ENCODE results near the gene STAG2.
"Not testable (repeated sequence)": the region's sequence is repeated elsewhere in the genome, so short reads cannot be mapped to it uniquely, and the experiment has no call there.

The STAG2 gene

DNA sequence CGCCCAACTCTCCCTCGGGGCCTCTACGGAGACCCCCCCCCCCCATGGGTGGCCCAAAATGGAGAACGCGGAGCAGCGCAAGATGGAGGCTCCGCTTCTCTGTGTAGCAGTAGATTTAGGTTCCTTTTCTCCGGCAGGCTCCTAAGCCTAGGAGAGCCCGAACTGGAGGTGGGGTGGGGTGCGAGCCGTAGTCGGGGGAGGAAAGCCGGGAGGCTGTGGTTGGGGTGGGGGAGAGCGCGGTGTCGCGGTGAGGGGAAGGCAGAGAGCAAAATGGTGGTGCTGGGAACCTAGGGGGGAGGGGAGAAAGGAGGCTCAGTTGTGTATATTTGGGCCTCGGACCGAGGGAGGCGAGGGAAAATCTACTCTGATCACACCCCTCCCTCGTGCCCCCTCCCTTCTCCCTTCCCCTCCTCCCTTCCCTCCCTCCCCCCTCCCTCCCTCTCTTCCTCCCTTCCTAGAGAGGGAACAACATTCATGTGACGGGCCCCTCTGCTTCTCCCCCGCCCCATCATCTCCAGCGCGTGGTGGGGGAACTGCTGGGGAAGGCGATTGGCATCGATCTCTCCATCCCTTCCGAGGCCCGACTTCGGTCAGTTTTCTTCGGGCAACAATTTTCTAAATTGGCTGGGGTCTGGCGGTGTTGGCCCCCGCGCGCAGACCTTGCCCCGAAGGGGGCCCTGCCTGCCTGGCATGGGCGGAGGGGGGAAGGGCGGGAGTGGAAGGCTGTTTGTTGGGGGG, at the start of gene STAG2:
Gene STAG2 (plus strand): TSS at position 439 of the 738 bp plus-strand sequence. CDS start 60,922 bp downstream, outside the sequence.
- DNase-seq = peak; percentile 92

- DNase-seq = no peak
Measured at GRCh38 chrX:123917069-123917468, 44.4 kb upstream of the STAG2 start.

- DNase-seq = no peak
Measured at GRCh38 chrX:123918106-123918721, 43.3 kb upstream of the STAG2 start.

DNA sequence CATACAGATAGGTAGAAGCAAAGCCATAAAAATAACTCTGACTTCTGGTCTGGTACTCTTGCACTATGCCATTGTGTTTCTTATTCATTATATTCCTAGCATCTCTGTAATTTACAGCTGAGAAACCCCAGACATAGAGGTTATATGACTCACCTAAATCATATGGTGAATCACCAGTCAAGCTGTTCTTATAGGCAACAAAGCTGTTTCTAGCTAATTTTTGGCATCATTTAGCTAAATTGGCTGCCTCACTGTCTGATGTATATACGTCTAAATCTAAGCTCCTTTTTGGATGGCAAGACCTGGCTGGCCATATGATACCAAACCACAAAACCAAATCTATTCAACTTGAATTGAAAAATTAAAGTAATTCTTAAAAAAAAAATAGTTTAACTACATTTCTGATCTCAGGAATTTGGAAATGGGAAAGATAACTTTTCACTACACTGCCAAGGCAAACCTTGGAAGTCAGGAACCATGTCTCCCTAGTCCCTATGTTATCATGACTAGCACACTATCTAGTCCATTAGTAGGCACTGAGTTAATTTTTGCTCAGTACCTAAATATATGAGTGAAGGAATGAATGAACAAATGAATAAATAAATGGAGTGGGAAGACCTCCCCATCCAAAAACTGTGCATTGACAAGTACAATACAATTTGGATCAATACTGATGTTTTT, 41.3 kb upstream of the STAG2 start:
- no peak for DNase-seq

DNA sequence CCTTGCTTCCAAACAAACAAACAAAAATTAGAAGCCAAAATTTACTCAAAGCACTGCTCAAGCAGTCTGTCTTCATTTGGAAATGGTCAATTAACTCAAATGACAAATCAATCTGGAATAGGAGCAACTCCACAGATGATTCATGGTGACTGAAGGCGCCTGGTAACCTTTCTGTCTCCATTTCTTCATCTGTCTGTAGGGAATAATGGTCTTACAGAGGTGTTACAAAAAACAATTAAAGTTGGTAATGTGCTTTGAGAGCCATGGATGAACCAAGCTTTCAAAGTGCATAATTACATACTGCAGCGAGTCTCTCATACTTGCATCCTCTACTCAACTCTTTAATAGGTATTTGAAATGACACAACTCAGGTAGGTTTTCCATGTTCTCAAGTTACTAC, 38.3 kb upstream of the STAG2 start:
- DNase-seq = no peak

GRCh38 chrX:123924186-123924585, 37.3 kb upstream of the STAG2 start:
- no peak for DNase-seq

DNA sequence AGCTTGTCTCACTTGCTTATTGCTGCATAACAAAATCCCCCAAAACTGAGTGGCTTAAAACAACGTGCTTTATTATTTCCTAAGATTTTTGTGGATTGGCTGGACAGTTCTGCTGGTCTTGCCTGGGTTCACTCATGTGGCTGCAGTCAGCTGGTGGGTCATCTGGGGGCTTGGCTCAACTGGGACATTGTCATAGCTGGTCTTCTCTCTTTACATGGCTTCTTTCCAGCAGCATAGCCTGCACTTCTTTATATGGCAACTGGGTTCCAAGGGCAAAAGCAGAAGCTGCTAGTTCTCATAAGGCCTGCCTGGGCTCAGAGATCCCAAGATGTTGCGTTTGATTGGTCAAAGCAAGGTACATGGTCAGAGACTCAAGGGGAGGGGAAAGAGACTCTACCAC, 33.7 kb upstream of the STAG2 start:
- DNase-seq = no peak

DNA sequence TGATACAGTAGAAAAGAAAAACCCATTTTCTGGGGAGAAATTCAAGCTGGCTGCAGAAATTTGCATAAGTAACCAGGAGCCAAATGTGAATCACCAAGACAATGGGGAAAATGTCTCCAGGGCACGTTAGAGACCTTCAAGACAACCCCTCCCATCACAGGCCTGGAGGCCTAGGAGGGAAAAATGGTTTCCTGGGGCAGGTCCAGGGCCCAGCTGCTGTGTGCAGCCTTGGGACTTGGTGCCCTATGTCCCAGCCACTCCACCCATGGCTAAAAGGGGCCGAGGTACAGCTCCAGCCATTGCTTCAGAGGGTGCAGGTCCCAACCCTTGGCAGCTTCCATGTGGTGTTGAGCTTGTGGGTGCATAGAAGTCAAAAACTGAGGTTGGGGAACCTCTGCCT, 29.5 kb upstream of the STAG2 start:
- not testable (repeated sequence) for DNase-seq

DNA sequence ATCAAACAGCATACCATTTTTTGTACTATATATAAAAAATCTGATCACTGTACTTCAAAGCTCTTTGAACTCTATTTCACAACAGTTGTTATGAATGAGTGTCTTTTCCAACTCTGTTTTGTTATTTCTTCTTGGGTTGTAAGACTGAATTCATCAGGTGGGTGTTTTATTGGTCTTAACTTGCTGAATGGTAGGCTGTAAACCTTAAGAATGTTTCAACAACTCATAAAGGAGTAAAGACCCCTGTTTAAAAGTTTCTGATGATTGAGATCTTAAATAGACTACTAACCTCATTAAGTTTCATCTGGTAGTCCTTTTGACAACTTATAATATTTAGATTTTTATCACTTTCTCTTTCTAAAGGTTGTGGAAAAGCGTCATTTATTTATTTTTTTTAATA, 18.4 kb upstream of the STAG2 start:
- DNase-seq = no peak

DNA sequence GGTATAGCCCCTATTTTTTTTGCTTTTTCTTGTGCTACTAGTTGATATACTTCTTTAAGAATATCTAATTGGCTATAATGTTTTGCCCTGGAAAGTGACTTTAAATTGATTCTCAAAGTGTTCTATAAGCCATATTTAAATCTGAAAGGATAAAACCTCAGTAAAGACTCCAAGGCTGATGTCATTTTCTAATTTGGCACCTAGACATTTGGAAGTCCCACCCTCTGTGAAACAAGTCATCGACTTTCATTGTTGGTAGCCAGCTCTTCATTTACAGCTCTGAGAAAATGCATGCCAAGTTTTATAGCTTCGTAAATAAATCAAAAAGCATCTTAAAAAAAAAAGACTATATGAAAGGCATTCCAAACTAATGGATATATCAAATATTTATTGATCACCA, 18.0 kb upstream of the STAG2 start:
- no peak for DNase-seq

- DNase-seq = no peak
Measured at GRCh38 chrX:123949846-123950245, 11.7 kb upstream of the STAG2 start.

GRCh38 chrX:123959281-123960063, 2.0 kb upstream of the STAG2 start:
- peak; percentile 59 for DNase-seq

GRCh38 chrX:123960956-123961267, 594 bp upstream of the STAG2 start:
- no peak for DNase-seq

DNA sequence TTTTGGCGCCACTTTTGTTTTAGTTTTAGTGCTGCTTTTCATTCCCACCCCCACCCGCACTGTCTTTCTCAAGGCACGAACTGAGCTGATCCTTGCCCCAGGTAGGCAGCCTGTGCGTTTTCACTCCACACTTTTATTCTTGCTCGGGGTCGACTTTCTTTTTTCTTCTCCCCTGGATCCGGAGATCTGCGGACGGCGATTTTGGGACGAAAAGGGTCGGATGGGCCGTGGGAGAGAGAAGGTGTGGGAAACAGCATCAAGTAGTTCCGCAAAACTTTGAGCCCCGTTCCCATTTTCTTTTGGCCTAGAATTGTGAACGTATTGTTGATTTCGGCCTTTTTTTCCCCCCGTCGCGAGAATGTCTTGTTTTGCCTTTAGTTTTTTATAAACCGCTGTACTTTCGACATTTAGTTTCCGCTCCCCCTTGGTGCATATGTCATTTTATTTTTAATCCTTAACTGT, 531 bp downstream of the STAG2 start:
- peak; percentile 84 for DNase-seq

- peak; percentile 92 for DNase-seq
Measured at GRCh38 chrX:123962794-123963373, 1.4 kb downstream of the STAG2 start.

DNA sequence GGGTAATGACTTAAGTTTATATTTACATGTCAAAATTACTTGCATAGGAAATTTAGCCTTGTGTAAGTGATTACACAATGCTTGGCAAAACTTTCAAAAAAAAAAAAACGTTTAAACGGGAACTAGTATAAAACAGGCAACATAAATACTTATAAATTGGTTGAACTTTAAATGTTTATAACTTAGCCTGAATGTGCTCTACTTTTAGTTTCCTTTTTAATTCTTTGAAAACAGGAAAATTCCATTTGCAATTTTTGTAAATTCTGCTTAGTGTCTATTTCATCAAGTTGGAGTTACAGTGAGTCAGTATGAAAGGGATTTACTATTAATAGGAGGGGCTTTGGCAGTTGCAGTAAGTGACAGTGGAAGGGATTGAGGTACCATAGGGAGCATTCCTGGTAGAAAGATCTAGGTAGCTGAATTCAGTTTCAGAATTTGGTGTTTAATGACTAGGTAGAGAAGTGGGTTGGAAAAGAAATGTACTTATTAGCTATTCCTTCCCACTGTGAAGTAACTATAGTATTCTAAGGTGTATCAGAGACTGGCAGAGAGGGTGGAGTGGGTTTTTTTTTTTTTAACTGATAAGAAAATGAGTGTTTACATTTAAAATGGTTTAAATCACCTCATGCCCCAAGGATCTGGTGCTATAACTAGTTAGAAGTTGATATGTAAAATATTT, 2.8 kb downstream of the STAG2 start:
- peak; percentile 22 for DNase-seq

GRCh38 chrX:123965712-123966111, 4.2 kb downstream of the STAG2 start:
- no peak for DNase-seq

DNA sequence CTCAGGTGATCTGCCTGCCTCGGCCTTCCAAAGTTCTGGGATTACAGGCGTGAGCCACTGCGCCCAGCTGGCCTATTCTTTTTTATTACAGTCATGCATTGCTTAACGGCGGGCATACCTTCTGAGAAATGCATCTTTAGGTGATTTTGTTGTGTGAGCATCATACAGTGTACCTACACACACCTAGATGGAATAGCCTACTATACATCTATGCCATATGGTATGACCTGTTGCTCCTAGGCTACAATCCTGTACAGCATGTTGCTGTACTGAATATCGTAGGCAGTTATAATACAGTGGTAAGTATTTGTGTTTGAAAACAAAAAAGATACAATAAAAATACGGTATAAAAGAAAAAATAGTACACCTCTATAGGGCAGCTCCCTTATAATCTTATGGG, 6.0 kb downstream of the STAG2 start:
- no peak for DNase-seq

- no peak for DNase-seq
Measured at GRCh38 chrX:123968383-123969050, 7.0 kb downstream of the STAG2 start.

GRCh38 chrX:123971982-123972381, 10.5 kb downstream of the STAG2 start:
- no peak for DNase-seq

DNA sequence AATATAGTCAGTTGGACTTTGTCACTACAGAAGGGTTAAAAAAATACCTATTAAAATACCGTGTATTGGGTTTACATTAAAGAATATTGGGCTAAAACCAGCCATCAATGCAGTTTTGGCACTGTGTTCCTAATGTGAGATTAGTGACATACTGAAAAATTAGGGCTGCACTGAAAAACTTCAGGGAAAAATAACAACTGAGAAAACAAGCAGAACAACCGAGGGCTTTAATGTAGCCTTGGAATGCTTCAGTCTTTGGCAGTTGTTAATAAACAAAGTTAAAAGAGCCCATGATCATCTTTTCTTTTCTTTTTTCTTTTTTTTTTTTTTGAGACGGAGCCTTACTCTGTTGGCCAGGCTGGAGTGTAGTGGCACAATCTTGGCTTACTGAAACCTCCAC, 12.4 kb downstream of the STAG2 start:
- DNase-seq = no peak

DNA sequence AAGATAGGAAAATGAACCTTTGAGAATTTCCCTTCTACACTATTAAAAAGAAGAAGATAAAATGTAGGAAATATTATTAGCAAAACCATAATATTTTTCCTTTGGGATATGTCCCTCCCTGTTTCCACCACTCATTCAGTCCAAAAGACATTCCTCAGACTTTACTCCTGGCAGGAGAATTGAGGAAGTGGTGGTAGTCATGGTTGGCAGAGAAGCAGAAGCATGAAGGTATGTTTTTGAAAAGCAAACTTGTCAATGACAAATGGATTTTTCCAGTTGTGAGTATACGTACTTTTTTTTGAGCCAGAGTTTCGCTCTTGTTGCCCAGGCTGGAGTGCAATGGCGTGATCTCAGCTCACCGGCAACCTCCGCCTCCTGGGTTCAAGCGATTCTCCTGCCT, 13.7 kb downstream of the STAG2 start:
- no peak for DNase-seq

Data from hematopoietic multipotent progenitor cell treated with erythropoietin and hydrocortisone succinate and interleukin-3 and kit ligand, for 6 days (in vitro differentiated cells).